SK-N-SH (cell line): Measurements from ENCODE around the gene BTBD9. TPM values are rescaled to one million over a fixed set of nuclear protein-coding genes. Genes with fewer than 3 reads are reported as not detected.

Experiments
- CTCF ChIA-PET: fragments of 300-600, 350-600 bp; formaldehyde crosslinking; extraction: SDS; loops from one replicate; lab custom pipeline; 2021; lab: Yijun Ruan, JAX
- POLR2A ChIA-PET: fragments of 350-600 bp; sonication (Branson Sonifier 250); formaldehyde crosslinking; extraction: SDS; loops from one replicate; lab custom pipeline; 2020; ENCODE audit warnings: antibody characterized with exemption, inconsistent platforms; lab: Yijun Ruan, JAX
- DNase-seq: peaks from one replicate; pipeline ENCODE4 v3.0.0; 2012
- H2AFZ ChIP-seq: fragments of 200-600 bp; sonication (generic); 2 replicates; pipeline ENCODE4 v1.8.1; 2016; ENCODE audit warnings: antibody characterized with exemption, mild to moderate bottlenecking, low read depth
- H3F3A ChIP-seq: fragments of 200-600 bp; sonication (generic); replicated peaks from 2 replicates; pipeline ENCODE3; 2016; ENCODE audit warnings: antibody characterized with exemption, mild to moderate bottlenecking; ENCODE audit not compliant: insufficient read depth
- H3K27ac ChIP-seq, 2 experiments: fragments of 200-500 bp in 1 of 2; fragments of 200-600 bp in 1 of 2; sonication (Bioruptor generic) in 1 of 2; sonication (generic), shearing (Covaris generic) in 1 of 2; 2 replicates each; pipeline versions ENCODE4 v1.5.1 to v1.6.1; 2014 to 2016; ENCODE audit warnings: low read depth in 2 of 2, inconsistent platforms in 1 of 2, low read length in 1 of 2, mild to moderate bottlenecking in 1 of 2, mixed read lengths in 1 of 2
- H3K27me3 ChIP-seq: fragments of 200-600 bp; sonication (generic), shearing (Covaris generic); 2 replicates; pipeline ENCODE4 v1.6.1; 2016; ENCODE audit warnings: mixed run types; ENCODE audit not compliant: insufficient read depth
- H3K36me3 ChIP-seq, 2 experiments: fragments of 200-500 bp in 1 of 2; fragments of 200-600 bp in 1 of 2; sonication (Bioruptor generic) in 1 of 2; sonication (generic) in 1 of 2; replicated peaks in 1 of 2; 2 replicates each; pipeline versions ENCODE3 to v1.5.1; 2014 to 2016; ENCODE audit warnings: low read length in 1 of 2, mild to moderate bottlenecking in 1 of 2; ENCODE audit not compliant: insufficient read depth in 2 of 2, control insufficient read depth in 1 of 2
- H3K4me1 ChIP-seq, 2 experiments: fragments of 200-500 bp in 1 of 2; fragments of 200-600 bp in 1 of 2; sonication (Bioruptor generic) in 1 of 2; sonication (generic), shearing (Covaris generic) in 1 of 2; 2 replicates each; pipeline versions ENCODE4 v1.5.1 to v1.6.1; 2014 to 2016; ENCODE audit warnings: low read depth in 1 of 2, low read length in 1 of 2, mixed run types in 1 of 2; ENCODE audit not compliant: insufficient read depth in 2 of 2, control insufficient read depth in 1 of 2
- H3K4me2 ChIP-seq: fragments of 200-600 bp; sonication (generic), shearing (Covaris generic); 2 replicates; pipeline ENCODE4 v1.6.1; 2017; ENCODE audit warnings: mixed run types
- H3K4me3 ChIP-seq, 2 experiments: fragments of 200-500 bp in 1 of 2; fragments of 200-600 bp in 1 of 2; sonication (Bioruptor generic) in 1 of 2; sonication (generic), shearing (Covaris generic) in 1 of 2; 2 replicates each; pipeline versions ENCODE4 v1.5.1 to v1.8.1; 2014 to 2016; ENCODE audit warnings: low read depth in 2 of 2, inconsistent platforms in 1 of 2, low read length in 1 of 2, mild to moderate bottlenecking in 1 of 2, mixed read lengths in 1 of 2, moderate library complexity in 1 of 2
- H3K79me2 ChIP-seq: fragments of 200-600 bp; sonication (generic); 2 replicates; pipeline ENCODE4 v1.8.1; 2017; ENCODE audit warnings: mild to moderate bottlenecking; ENCODE audit not compliant: insufficient read depth
- H3K9ac ChIP-seq: fragments of 200-600 bp; sonication (generic); 2 replicates; pipeline ENCODE4 v1.6.1; 2017; ENCODE audit warnings: mixed run types
- H3K9me2 ChIP-seq: fragments of 200-600 bp; sonication (generic); 2 replicates; pipeline ENCODE4 v1.6.1; 2017; ENCODE audit warnings: mixed run types
- H3K9me3 ChIP-seq: fragments of 200-600 bp; sonication (generic); 2 replicates; pipeline ENCODE4 v1.6.1; 2017; ENCODE audit warnings: mixed run types, mild to moderate bottlenecking, moderate library complexity
- H4K20me1 ChIP-seq: fragments of 200-600 bp; sonication (generic); 2 replicates; pipeline ENCODE4 v1.6.1; 2017; ENCODE audit warnings: mild to moderate bottlenecking, mixed run types; ENCODE audit not compliant: insufficient read depth
- CTCF ChIP-seq: fragments of 200-600 bp; sonication (generic); IDR thresholded peaks from 2 replicates; pipeline ENCODE4 v1.6.1; 2017; ENCODE audit warnings: antibody characterized with exemption, mild to moderate bottlenecking, moderate library complexity
- ELF1 ChIP-seq: IDR thresholded peaks from 2 replicates; pipeline ENCODE4 v1.4.0; 2012
- EP300 ChIP-seq, 2 experiments: IDR thresholded peaks; 2 replicates each; pipeline versions ENCODE4 v1.4.0 to v1.6.1; 2012; ENCODE audit warnings: borderline replicate concordance in 1 of 2, low read depth in 1 of 2, low read length in 1 of 2
- EZH2phosphoT487 ChIP-seq: fragments of 200-600 bp; sonication (generic); IDR thresholded peaks from 2 replicates; pipeline ENCODE4 v1.6.1; 2017; ENCODE audit warnings: low read depth, mixed run types, mild to moderate bottlenecking, antibody characterized with exemption, moderate library complexity, borderline replicate concordance
- FOXM1 ChIP-seq: IDR thresholded peaks from 2 replicates; pipeline ENCODE4 v1.4.0; 2012; ENCODE audit warnings: low read depth, mild to moderate bottlenecking
- GATA2 ChIP-seq: sonication (generic); formaldehyde crosslinking; IDR thresholded peaks from 2 replicates; pipeline ENCODE4 v1.5.0; 2020; ENCODE audit warnings: mild to moderate bottlenecking, missing genetic modification reagents
- IRF3 ChIP-seq: fragments of 150-350 bp; IDR thresholded peaks from 2 replicates; pipeline ENCODE4 v1.6.1; 2016; ENCODE audit warnings: mild to moderate bottlenecking, low read depth, low read length
- MEF2A ChIP-seq: IDR thresholded peaks from 2 replicates; pipeline ENCODE4 v1.4.0; 2012; ENCODE audit warnings: low read depth, borderline replicate concordance
- POLR2AphosphoS5 ChIP-seq: IDR thresholded peaks from 2 replicates; pipeline ENCODE4 v1.6.1; 2012; ENCODE audit warnings: low read depth, low read length
- RAD21 ChIP-seq: IDR thresholded peaks from 2 replicates; pipeline ENCODE4 v1.6.1; 2012; ENCODE audit warnings: mild to moderate bottlenecking, low read length
- RCOR1 ChIP-seq: fragments of 150-350 bp; IDR thresholded peaks from 2 replicates; pipeline ENCODE4 v1.6.1; 2017; ENCODE audit warnings: antibody characterized with exemption, low read length
- SIN3A ChIP-seq: IDR thresholded peaks from 2 replicates; pipeline ENCODE4 v1.6.1; 2012; ENCODE audit warnings: low read depth, mild to moderate bottlenecking, low read length, moderate library complexity, borderline replicate concordance
- TAF1 ChIP-seq: IDR thresholded peaks from 2 replicates; pipeline ENCODE4 v1.6.1; 2012; ENCODE audit warnings: low read depth, mild to moderate bottlenecking, low read length, moderate library complexity, borderline replicate concordance
- TCF12 ChIP-seq: IDR thresholded peaks from 2 replicates; pipeline ENCODE4 v1.4.0; 2012
- USF2 ChIP-seq: fragments of 150-350 bp; IDR thresholded peaks from 2 replicates; pipeline ENCODE4 v1.6.1; 2017; ENCODE audit warnings: antibody characterized with exemption, low read length, low read depth, borderline replicate concordance
- ZBTB33 ChIP-seq: IDR thresholded peaks from 2 replicates; pipeline ENCODE4 v1.4.0; 2012; ENCODE audit warnings: low read depth, borderline replicate concordance
- WGBS: methylation state at CpG from one replicate; pipeline ENCODE4 v1.1.6; 2017; ENCODE audit warnings: low lambda C conversion rate; 5-methylcytosine and 5-hydroxymethylcytosine counted together
- polyA plus RNA-seq, 3 experiments: library from polyadenylated mRNA; depleted of rRNA; stranded (reverse); fragments of >200 nt; gene quantifications; 2 replicates each; pipeline ENCODE4 v1.2.3, GENCODE V29; 2012

The BTBD9 gene
- polyA plus RNA-seq, 1 of the 3 experiments (the other 2 are of a cell fraction), result 2.2 TPM

GRCh38 chr6:38195113-38195635, 444.6 kb downstream of the BTBD9 start:
- H3K9me2 ChIP-seq, result no peaks in the 10 kb centered on the region
- H3K9ac ChIP-seq, result no peak overlapping the region
- TF ChIP-seq USF2, result no peak
- TF ChIP-seq ELF1, result no peak
- TF ChIP-seq GATA2 (CRISPR knock-in tag), result no peak
- no peak for TF ChIP-seq MEF2A
- no peak for TF ChIP-seq TAF1
- TF ChIP-seq ZBTB33, result no peak
- no peak for TF ChIP-seq CTCF
- no peak for TF ChIP-seq SIN3A
- TF ChIP-seq RAD21, result no peak
- TF ChIP-seq IRF3, result no peak
- no peak for TF ChIP-seq RCOR1
- no peak for TF ChIP-seq TCF12
- TF ChIP-seq EP300 (IDR thresholded peaks at IDR 0.05; ENCODE audit: borderline replicate concordance in 1 of 2, low read depth in 1 of 2, low read length in 1 of 2), result no peak
- no peak for TF ChIP-seq POLR2AphosphoS5
- no peak for TF ChIP-seq FOXM1
- no peak for TF ChIP-seq EZH2phosphoT487
- no peak overlapping the region for H3K4me3 ChIP-seq
- ChIA-PET CTCF (interaction anchor here (0.8 kb wide), 1 partner anchor 41 kb away, joined by 3 read pairs; no protein-coding TSS in a partner anchor), POLR2A (no interaction called here)
- no peaks in the 10 kb centered on the region for H3F3A ChIP-seq
- H3K36me3 ChIP-seq, result peaks cover 0 to 3% of the 10 kb centered on the region in 2 experiments
- WGBS, result 92% methylated on average over 5 of the region's 5 CpGs
- no peaks in the 10 kb centered on the region for H4K20me1 ChIP-seq
- no peak overlapping the region for H3K4me2 ChIP-seq
- no peak overlapping the region for H3K27ac ChIP-seq
- no peaks in the 10 kb centered on the region for H3K79me2 ChIP-seq
- DNase-seq, result no peak
- H3K27me3 ChIP-seq, result no peaks in the 10 kb centered on the region
- H3K4me1 ChIP-seq, result peaks cover 0 to 19% of the 10 kb centered on the region in 2 experiments; a peak in 1 of 4 replicates
- H2AFZ ChIP-seq, result no peak overlapping the region
- no peaks in the 10 kb centered on the region for H3K9me3 ChIP-seq
